Measurements from ENCODE around the gene EFHC2.
A peak's percentile ranks its signal among the peaks of the same experiment; 100 is the strongest.

EFHC2 gene, protein sequence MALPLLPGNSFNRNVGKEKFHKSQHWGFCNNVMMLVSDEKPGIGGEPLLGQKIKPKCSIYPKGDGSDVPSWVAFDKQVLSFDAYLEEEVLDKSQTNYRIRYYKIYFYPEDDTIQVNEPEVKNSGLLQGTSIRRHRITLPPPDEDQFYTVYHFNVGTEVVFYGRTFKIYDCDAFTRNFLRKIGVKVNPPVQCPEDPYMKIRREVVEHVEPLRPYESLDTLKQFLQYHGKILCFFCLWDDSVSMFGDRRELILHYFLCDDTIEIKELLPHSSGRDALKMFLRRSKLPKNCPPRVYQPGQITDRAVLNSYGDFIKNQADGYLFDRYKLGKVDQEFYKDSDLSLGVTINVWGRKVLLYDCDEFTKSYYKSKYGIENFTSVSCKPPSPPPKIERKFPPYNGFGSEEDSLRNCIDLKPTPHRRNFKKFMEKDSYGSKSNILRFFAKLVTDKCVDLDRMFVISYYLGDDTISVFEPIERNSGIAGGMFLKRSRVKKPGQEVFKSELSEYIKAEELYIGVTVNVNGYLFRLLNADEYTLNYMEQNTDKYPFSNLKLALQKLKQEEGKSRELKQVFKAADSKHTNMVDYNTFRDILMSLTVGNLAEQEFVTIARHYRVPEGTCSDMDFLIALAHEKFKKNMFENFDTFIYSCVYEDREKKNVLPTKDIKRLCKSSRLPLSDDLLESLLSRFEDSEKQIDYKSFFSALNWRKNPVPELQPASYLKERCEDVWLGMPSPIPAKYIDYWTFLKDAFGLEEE
- 0.94 reads per million for total RNA-seq

DNA sequence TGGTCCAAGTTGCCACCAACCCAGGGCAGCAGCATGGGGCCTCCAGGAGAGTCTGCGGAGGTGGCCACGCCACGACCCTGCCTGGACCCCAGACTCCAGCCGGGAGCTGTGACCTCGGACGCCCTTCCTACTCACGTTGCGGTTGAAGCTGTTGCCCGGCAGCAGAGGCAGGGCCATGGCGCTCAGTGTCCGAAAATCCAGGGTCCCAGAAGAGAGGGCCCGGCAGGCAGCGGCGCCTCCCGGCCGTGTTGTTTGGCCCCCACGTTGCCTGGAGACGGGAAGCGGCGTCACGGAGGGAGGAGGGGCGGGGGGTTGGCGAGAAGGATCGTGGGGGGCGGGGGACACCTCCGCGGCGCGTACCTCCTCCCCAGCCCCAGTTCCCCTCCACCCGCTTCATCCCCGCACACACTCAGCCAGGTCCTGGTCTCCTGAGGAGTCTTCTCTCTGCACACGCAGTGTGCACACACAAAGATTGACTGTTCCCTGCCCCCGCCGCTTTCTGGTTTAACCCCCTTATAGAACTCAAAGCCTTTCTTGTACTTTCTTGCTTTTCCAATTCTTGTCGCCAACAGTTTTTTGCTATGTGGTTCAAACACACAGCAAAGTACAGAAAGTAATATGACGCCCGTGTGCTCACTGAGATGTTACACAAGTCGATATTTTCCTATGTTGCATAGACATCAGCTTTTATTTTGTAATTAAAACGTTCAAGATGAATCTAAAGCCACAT is at the start of gene EFHC2:
TSS of gene EFHC2 (minus strand) at position 261 of the 730 bp plus-strand sequence. CDS start at position 177, 84 bp downstream.
- peak; percentile 46 for DNase-seq

DNA sequence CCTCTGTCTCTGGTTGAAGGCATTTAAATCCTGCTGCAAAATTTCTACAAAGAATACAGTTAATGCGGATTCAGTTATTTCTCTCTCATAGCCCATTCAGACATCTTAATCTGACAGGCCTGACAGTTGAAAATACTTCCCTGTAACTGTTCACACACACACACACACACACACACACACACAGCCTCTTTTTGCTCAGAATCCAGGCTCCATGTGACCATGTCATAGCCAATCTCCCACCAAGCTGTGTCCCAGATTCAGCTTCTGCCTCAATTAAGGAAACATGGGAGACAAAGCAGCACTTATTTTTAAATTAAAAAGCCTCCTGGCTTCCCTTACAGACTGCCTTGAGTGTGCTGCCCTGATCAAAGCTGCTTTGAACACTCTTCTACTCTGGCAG is 49.3 kb upstream of the EFHC2 start:
- no peak for DNase-seq

DNA sequence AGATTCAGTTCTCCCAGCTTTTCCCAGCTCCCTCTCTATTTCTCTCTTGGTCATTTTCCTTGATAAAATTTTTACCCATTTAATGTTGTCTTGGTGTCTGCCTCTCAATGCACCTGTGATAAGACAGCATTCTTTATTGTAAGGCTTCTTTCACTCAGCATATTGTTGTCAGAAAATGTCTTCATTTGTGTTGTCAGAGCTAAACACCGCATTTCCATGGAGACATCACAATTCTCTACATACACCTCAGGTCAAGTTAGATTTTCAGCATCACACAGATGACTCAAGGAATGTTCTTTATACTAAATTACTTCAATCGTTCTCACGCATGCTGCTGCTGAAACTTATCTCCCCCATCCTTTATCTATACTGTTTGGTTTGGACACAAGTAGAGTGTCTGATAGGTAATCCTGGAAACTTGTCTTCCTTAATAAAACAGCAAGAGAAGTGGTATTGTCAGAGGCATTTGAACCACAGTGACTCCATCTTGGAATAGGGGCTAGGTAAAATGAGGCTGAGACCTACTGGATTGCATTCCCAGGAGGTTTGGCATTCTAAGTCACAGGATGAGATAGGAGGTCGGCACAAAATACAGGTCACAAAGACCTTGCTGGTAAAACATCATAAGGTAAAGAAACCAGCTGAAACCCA is 41.3 kb upstream of the EFHC2 start:
- DNase-seq = no peak

DNA sequence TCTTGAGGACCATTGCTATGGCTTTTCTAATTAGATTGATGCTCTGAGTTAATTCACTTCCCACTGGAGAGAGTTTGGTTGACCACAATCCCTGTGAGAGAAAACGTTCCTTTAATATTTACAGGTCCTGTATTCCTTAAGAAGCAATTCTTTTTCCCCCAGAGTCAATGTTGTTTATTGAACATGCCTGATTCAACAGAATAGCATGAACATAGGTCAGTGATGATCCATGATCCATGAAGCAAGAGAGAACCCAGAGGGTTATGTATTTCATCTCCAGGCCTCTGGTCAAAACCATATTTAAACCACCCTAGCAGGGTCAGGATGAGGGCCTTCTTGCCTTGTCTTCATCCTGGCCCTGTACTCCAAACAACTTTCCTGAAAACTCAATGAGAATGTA is 39.4 kb upstream of the EFHC2 start:
- no peak for DNase-seq

DNA sequence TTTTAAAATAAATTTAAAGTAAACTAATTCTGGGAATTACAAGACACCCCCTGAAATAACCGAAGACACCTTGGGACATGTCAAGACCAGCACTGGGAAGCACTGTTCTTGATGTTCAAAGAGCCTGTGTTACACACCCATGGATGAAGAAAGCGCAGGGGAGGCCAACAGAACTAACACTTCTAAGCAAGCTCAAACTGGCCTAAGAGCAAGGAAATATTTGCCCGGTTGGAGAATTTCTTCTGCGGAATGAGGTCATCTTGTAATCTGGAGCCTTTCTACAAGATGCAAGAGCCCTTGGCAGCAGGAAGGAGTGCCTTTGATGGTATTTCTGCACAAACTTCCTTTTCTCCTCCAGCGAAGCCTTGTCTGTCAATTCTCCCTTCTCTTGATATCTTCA is 9.3 kb upstream of the EFHC2 start:
- DNase-seq = no peak

DNA sequence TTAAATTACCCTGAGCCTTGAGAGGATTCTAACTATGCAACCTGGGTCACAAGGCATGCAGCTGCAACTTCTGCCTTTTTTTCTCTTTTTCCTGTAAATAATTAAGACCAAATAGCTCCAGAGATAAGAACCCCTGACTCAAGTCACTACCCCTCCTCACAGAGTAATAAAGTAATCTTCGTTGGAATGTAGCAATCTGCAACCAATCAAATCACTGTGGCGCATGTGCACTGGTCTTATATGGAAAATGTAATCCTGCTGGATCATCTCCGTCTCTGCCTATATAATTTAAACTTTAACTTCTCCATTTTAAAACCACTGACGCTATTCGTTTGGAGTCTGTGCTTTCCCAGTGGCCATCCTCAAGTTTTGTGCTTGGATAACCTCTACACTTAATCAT is 6.1 kb upstream of the EFHC2 start:
- no peak for DNase-seq

DNA sequence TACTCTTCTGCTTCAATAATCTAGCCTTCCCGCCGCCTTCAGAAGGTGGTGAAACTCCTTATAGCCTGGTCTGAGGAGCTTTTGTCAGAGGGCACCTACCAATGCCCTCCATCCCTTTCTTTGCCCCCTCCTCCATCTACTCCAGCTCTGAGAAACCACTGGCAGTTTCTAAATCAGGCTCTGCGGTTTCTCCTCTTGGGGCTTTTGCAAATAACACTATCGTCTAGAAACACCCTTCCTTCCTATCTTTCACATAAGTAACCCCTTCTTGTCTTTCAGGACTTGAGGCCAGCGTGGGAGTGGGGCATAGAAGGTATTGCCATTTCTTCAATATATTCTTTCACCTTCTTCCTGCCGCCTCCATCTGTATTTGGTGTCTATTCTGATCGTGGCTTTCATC is 1.2 kb upstream of the EFHC2 start:
- no peak for DNase-seq

DNA sequence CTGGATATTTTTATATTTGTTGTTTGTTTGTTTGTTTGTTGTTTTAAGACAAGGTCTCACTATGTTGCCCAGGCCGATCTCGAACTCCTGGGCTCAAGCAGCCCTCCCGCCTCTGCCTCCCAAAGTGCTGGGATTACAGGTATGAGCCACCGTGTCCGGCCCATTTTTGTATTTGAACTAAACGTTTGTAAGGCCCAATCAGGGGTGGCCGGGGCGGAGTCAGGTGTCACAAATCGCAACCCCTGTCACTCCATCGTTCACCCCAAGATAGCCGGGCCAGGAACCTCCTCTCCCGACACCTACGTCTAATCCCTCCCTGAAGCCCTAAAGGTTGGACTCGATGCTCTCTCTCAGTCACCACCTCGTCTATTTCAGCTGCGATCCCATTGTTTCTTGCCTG is 722 bp upstream of the EFHC2 start:
- DNase-seq = peak; percentile 47

DNA sequence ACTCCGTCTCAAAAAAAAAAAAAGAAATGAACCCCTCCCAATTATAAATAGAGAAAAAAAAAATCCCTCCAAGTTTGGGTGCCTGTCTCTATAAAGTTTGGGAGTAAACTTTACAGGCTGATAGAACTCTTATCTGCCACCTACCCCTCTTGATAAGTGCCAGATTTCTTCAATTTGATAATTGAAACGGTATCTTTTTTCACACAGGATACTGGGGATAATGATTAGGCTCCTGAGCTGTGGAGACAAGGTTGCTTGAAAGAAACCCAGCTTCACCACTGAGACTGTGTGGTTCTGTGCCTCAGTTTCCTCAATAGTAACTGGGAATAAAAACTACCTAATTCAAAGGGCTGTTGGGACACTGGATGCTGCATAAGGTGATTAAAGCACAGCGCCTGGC is 606 bp downstream of the EFHC2 start:
- no peak for DNase-seq

DNA sequence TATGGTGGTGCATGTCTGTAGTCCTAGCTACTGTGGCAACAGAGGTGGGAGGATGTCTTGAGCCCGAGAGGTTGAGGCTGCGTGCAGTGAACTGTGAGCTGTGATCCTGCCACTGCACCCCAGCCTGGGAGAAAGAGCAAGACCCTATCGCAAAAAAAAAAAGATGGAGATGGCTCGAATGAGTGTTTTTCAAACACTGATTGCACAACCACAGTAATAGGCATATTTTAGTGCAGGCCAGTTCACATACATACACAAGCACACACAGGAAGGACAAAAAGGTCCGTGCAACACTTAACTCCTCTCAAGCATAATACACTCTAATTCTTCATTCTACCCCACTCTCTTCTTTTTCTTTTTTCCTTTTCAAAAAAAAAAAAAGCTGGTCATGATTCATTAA is 5.1 kb downstream of the EFHC2 start:
- DNase-seq = no peak

DNA sequence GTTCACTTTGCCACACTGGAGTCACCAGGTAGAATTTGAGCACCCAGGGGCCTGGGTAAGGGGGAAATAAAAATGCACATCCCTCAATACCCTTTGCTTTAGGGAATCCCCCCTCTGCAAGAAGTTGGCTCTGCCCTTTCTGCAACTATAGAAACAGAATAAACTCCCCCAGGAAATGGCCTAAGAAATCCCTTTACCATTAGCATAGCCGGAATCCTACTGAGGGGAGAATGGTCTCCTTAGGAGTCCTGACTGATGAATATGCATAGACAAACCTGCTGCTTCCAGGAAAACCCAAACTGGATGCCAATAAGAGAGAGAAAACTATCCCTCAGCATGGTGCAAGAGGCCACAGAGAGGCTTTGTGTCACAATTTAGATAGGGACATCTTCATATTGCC is 11.0 kb downstream of the EFHC2 start:
- no peak for DNase-seq

DNA sequence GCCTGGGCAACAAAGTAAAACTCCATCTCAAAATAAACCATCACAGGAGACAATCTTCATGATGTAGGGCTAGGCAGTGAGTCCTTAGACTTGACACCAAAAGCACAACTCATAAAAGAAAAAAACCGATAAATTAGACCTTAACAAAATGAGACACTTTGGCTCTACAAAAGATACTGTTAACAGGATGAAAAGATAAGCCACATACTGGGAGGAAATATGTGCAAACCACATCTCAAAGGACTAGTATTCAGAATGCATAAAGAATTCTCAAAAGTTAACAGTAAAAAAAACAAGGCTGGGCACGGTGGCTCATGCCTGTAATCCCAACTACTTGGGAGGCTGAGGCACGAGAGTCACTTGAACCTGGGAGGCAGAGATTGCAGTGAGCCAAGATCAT is 13.2 kb downstream of the EFHC2 start:
- no peak for DNase-seq

DNA sequence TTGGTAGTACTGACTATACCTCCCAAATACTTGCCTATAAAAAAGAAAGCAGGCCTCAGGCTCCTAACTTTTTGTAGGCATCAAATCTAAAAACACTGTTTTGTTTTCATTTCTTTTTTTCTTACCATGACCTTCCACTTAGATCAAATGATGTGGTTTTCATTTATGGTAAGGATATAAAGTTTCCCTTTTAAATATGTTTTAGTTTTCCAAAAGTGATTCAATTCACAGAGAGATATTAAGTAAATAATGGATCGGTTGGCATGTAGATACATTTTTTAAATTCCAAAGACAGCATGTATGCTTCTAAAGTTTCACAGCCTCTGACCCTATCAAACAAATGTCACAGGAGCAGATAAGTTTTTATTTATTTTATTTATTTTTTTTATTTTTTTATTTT is 23.9 kb downstream of the EFHC2 start:
- no peak for DNase-seq

DNA sequence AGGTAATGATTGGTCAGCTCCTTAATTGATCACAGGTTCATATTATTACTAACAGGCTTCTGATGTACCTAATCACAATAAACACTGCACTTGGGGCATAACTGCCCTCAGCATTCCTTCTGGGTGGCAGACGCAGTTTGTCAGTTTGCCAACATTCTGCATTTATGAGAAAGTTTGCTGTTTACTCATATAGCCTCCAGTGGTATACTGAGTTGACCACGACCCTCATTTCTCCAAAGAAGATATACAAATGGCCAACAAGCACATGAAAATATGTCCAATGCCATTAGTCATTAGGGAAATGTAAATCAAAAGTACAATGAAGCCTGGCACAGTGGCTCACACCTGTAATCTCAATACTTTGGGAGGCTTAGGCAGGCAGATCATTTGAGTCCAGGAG is 26.3 kb downstream of the EFHC2 start:
- DNase-seq = no peak

DNA sequence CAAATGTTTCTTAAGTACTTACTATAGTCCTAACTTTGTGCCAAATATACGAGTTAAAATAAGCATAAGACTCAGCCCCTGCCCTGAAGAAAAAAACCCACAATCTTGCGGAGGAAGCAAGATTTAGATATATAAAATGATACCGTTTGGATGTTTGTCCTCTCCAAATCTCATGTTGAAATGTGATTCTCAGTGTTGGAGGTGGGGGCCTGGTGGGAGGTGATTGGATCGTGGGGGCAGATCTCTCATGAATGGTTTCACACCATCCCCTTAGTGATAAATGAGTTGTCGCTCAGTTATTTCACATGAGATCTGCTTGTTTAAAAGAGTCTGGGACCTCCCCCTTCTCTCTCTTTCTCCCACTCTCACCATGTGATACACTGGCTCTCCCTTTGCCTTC is 28.7 kb downstream of the EFHC2 start:
- no peak for DNase-seq

DNA sequence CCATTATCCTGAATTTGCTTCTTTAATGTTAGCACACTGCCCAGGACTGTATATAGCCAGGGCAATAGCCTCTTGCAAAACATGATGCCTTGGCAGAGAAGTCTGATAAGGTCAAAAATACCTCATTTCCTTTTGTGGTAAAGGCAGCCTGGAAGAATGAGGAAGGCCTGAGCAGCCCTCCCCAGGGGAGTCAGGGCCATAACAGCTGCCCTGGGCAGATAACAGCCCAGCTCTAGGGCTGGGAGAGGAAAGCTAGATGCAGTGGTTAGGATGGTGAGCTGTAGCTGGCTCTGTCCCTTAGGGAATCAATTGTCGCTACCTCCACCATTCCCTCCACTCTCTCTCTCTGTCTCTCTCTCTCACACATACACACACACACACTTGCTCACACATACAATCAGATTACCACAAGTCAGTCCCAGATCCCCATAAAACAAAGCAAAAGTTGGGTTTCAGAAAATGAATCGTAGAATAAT is 29.2 kb downstream of the EFHC2 start:
- no peak for DNase-seq

DNA sequence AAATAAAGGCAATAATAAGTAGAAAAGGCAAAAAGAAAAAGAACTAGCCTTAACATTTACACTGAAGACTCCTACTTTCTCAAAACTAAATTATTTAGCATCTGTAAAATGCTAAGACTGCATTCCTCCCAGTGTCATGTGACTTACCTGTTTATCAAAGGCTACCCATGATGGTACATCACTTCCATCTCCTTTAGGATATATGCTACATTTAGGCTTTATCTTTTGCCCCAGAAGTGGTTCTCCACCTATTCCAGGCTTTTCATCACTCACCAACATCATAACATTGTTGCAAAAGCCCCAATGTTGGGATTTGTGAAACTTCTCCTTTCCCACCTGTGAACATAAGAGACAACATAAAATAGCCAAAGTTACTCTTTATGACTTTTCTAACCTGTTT is 31.1 kb downstream of the EFHC2 start:
- DNase-seq = no peak

DNA sequence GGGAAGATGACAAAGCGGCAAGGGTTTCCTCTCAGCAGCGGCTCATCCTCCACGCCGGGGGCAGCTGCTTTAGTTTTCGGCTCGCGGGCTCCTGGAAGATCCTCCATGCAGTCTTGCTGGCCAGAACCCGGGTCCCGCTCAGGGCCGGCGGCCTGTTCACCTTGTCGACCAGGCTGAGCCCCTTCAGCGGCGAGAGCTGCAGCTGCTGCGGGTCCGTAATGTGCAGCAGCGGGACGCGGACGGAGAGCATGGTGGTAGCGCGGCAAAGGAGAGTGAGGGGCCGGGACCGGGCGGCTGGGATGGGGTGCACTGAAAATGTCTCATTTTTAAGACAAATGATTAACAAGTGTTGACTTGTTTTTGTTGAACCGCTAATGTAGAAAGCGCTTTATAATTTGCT is 33.2 kb downstream of the EFHC2 start:
- DNase-seq = no peak

DNA sequence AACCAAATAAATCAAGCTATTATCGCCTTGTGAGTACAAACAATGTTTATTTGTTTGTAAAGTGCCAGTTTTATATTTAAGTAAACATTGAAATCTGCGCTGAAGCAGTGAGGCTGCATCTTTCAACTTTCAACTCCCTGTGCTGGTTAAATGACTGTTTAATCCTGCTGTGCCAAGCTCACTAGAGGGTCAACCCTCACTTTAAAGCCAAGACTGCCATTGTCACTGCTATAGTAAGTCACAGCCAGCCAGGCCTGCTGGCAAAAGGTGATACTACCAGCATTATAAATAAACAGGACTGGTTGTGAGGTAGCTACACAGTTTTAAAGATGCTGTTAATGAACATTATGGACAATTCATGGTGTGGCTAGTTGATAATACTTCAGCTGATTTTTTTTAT is 34.6 kb downstream of the EFHC2 start:
- no peak for DNase-seq

DNA sequence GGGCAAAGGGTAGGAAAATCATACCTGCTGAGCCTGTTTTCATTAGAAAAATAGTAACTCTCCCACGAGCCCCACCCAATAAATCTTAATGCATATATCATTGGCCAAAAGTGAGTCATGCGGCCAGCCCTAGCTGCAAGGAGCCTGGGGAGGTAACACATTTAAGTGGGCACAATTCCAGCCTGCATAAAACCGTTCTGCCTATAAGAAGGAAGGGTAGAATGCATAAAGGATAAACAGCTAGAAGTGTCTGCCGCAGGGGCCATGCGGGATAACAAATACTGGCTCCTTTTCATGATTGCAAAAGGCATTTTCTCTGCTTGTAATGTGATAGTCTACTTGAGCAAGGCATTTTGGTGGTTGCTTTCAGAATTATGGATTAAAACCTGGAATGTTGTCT is 37.1 kb downstream of the EFHC2 start:
- DNase-seq = no peak

DNA sequence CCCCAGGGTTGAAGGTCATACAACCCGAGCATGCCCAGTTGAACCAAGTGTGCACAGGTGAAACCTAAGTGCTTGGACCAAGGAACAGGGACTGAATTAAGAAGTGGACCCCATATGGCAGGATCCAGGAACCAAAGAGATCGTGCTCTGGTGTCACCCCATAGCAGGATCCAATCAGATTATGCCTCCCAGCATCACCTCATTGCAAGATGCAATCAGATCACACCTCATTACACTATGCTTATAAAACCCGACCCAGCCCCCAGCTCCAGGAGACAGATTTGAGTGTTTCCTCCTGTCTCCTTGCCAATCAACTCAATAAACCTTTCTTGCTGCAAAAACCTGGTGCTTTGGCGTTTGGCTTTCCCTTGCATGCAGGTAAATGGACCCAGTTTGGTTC is 37.6 kb downstream of the EFHC2 start:
- DNase-seq = no peak

DNA sequence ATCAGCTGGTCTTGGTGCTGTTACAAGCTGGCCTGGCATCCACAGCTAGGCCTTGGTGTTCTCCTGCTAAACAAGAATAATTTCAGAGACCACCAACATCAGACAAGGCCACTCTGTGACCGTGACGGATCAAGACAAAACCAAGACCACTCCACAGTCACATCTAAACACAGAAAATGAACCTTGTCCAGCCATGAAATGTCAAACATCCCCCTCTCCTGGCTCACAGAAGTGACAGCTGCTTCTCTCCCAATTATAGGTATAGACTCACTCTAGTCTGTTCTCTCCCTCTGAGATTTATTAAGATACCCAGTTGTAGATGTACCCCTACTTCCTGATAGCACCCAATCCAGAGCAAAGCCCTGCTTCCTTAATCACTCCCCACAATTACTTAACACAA is 40.4 kb downstream of the EFHC2 start:
- no peak for DNase-seq

DNA sequence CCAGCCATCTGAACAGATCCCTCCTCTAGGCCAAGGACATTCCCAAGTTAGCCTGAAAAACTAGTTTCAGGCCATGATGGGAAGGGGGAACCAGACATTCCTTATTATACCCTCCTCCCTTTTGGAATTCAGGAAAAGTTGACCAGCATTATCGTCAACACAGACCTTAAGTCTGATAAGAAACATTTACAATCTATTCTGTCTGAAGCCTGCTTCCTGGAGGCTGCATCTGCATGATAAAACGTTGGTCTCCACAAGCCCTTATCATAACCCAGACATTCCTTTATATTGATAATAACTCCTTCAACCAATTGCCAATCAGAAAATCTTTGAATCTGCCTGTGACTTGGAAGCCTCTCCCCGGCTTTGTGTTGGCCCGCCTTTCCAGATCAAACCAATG is 44.3 kb downstream of the EFHC2 start:
- no peak for DNase-seq
